HepG2 (cell line): ENCODE measurements around the gene LTC4S. TPM values are rescaled to one million over a fixed set of nuclear protein-coding genes. Genes with fewer than 3 reads are reported as not detected.

Experiments used
- ARNTL ChIP-seq: sonication (generic); formaldehyde crosslinking; IDR thresholded peaks from 2 replicates; pipeline ENCODE4 v1.4.0; 2020; ENCODE audit warnings: mild to moderate bottlenecking, missing genetic modification reagents
- BRF2 ChIP-seq: sonication (generic); formaldehyde crosslinking; IDR thresholded peaks from 2 replicates; pipeline ENCODE4 v1.8.1; 2022; ENCODE audit warnings: mild to moderate bottlenecking, missing genetic modification reagents
- CBX1 ChIP-seq: IDR thresholded peaks from one replicate; pipeline ENCODE4 v1.6.1; 2016; ENCODE audit warnings: antibody characterized with exemption, low read depth
- CREB3 ChIP-seq: sonication (generic); formaldehyde crosslinking; IDR thresholded peaks from 2 replicates; pipeline ENCODE4 v1.5.0; 2020; ENCODE audit warnings: missing genetic modification reagents
- EEA1 ChIP-seq: sonication (generic); formaldehyde crosslinking; IDR thresholded peaks from 2 replicates; pipeline ENCODE4 v1.5.1; 2020; ENCODE audit warnings: mild to moderate bottlenecking, missing genetic modification reagents, borderline replicate concordance
- KDM2A ChIP-seq: sonication (generic); formaldehyde crosslinking; IDR thresholded peaks from 2 replicates; pipeline ENCODE4 v1.4.0; 2020; ENCODE audit warnings: low read depth, missing genetic modification reagents, borderline replicate concordance
- NKX3-1 ChIP-seq: sonication (generic); formaldehyde crosslinking; IDR thresholded peaks from 2 replicates; pipeline ENCODE4 v1.5.0; 2020; ENCODE audit warnings: missing genetic modification reagents
- POLR2A ChIP-seq, 2 experiments: IDR thresholded peaks; 2 replicates each; pipeline ENCODE4 v1.6.1; 2011; ENCODE audit warnings: low read depth in 2 of 2, low read length in 2 of 2, mild to moderate bottlenecking in 1 of 2, moderate library complexity in 1 of 2; ENCODE audit not compliant: insufficient read depth in 1 of 2
- POLR2G ChIP-seq: fragments of 200-400 bp; formaldehyde crosslinking; IDR thresholded peaks from 2 replicates; pipeline ENCODE4 v1.6.1; 2018; ENCODE audit warnings: mild to moderate bottlenecking, low read depth, low read length, moderate library complexity
- SPEN ChIP-seq: sonication (generic); formaldehyde crosslinking; IDR thresholded peaks from 2 replicates; pipeline ENCODE4 v1.5.1; 2020; ENCODE audit warnings: low read depth, mild to moderate bottlenecking, missing genetic modification reagents
- THRA ChIP-seq: sonication (generic); formaldehyde crosslinking; IDR thresholded peaks from 2 replicates; pipeline ENCODE4 v1.4.0; 2020; ENCODE audit warnings: missing genetic modification reagents, borderline replicate concordance
- ZNF280B ChIP-seq: sonication (generic); formaldehyde crosslinking; IDR thresholded peaks from 2 replicates; pipeline ENCODE4 v1.5.0; 2020; ENCODE audit warnings: missing genetic modification reagents, mild to moderate bottlenecking, borderline replicate concordance
- ZNF296 ChIP-seq: sonication (generic); formaldehyde crosslinking; conservative IDR thresholded peaks from 2 replicates; pipeline ENCODE4 v1.5.0; 2020; ENCODE audit warnings: mild to moderate bottlenecking, missing genetic modification reagents
- ZSCAN9 ChIP-seq: IDR thresholded peaks from 2 replicates; pipeline ENCODE4 v1.6.1; 2016; ENCODE audit warnings: borderline replicate concordance
- polyA plus RNA-seq, 8 experiments: library from polyadenylated mRNA; depleted of rRNA in 3 of 8; stranded (reverse) in 7 of 8; unstranded in 1 of 8; fragments of >200 nt; fragmentation: Illumina TruSeq in 4 of 8; extraction: Trizol in 4 of 8; gene quantifications; 2 replicates each; pipeline versions ENCODE4 v1.2.1 to v1.2.3, GENCODE V29; 2011 to 2016; ENCODE audit warnings: low read depth in 4 of 8, missing spikeins in 1 of 8, mixed read lengths in 1 of 8; ENCODE audit not compliant: insufficient read depth in 1 of 8
- total RNA-seq, 5 experiments: library from RNA; depleted of rRNA; stranded (reverse); fragments of >200 nt; fragmentation: Illumina TruSeq; extraction: Trizol; gene quantifications; 2 replicates each; pipeline ENCODE4 v1.2.3, GENCODE V29; 2016; ENCODE audit warnings: low read depth in 1 of 5
- TF ChIP-seq, protein P1 (sequence below), 2 experiments: sonication (generic) in 1 of 2; formaldehyde crosslinking in 1 of 2; IDR thresholded peaks; 2 replicates each; pipeline versions ENCODE4 v1.4.0 to v1.6.1; 2016 to 2020; ENCODE audit warnings: borderline replicate concordance in 1 of 2, low read depth in 1 of 2, mild to moderate bottlenecking in 1 of 2, missing genetic modification reagents in 1 of 2
- TF ChIP-seq, protein P2 (sequence below): sonication (generic); formaldehyde crosslinking; IDR thresholded peaks from 2 replicates; pipeline ENCODE4 v1.4.0; 2020; ENCODE audit warnings: missing genetic modification reagents

The LTC4S gene
- total and polyA plus RNA-seq, 2 of the 13 experiments (the other 11 are each of a cell fraction or from before 2014, with no cell fraction given) = 0.35 TPM; not detected in 1

GRCh38 chr5:179820483-179821297 is 26.9 kb downstream of the LTC4S start, which contains the start of gene SQSTM1 (continued):
- TF ChIP-seq KDM2A (CRISPR knock-in tag) = peak; percentile 96
- TF ChIP-seq SPEN (CRISPR knock-in tag) = peak; percentile 74
- TF ChIP-seq BRF2 (CRISPR knock-in tag) = 0 out of 2 replicates have a peak, but pooled peaks have one; percentile 44
- peak; percentile 82 for TF ChIP-seq CBX1
- peak; percentile 61; the same call in 1 of the 2 replicates for TF ChIP-seq ZSCAN9
- peak in 1 of 2 experiments; percentile 99; a peak in 2 of 4 replicates for TF ChIP-seq POLR2A (IDR thresholded peaks at IDR 0.05; ENCODE audit: insufficient read depth in 1 of 2, low read depth in 2 of 2, low read length in 2 of 2)
- TF ChIP-seq THRA = peak; percentile 60
- peak; percentile 45; the same call in 1 of the 2 replicates for TF ChIP-seq ARNTL (CRISPR knock-in tag)
- peak; percentile 58; the same call in 1 of the 2 replicates for TF ChIP-seq NKX3-1
- TF ChIP-seq, protein P1, sequence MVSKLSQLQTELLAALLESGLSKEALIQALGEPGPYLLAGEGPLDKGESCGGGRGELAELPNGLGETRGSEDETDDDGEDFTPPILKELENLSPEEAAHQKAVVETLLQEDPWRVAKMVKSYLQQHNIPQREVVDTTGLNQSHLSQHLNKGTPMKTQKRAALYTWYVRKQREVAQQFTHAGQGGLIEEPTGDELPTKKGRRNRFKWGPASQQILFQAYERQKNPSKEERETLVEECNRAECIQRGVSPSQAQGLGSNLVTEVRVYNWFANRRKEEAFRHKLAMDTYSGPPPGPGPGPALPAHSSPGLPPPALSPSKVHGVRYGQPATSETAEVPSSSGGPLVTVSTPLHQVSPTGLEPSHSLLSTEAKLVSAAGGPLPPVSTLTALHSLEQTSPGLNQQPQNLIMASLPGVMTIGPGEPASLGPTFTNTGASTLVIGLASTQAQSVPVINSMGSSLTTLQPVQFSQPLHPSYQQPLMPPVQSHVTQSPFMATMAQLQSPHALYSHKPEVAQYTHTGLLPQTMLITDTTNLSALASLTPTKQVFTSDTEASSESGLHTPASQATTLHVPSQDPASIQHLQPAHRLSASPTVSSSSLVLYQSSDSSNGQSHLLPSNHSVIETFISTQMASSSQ (IDR thresholded peaks at IDR 0.05; ENCODE audit: low read depth) = 0 out of 2 replicates have a peak, but pooled peaks have one; percentile 2
- TF ChIP-seq, protein P1 (CRISPR knock-in tag; IDR thresholded peaks at IDR 0.05; ENCODE audit: borderline replicate concordance) = peak; percentile 58; the same call in 1 of the 2 replicates
- peak; percentile 16; the same call in 1 of the 2 replicates for TF ChIP-seq ZNF280B
- TF ChIP-seq POLR2G = peak; percentile 98
- TF ChIP-seq ZNF296 (CRISPR knock-in tag) = no peak
- TF ChIP-seq, protein P2, sequence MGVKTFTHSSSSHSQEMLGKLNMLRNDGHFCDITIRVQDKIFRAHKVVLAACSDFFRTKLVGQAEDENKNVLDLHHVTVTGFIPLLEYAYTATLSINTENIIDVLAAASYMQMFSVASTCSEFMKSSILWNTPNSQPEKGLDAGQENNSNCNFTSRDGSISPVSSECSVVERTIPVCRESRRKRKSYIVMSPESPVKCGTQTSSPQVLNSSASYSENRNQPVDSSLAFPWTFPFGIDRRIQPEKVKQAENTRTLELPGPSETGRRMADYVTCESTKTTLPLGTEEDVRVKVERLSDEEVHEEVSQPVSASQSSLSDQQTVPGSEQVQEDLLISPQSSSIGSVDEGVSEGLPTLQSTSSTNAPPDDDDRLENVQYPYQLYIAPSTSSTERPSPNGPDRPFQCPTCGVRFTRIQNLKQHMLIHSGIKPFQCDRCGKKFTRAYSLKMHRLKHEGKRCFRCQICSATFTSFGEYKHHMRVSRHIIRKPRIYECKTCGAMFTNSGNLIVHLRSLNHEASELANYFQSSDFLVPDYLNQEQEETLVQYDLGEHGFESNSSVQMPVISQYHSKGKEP (CRISPR knock-in tag) = peak; percentile 64; the same call in 1 of the 2 replicates
- no peak for TF ChIP-seq CREB3 (CRISPR knock-in tag)
- no peak; the same call in 1 of the 2 replicates for TF ChIP-seq EEA1 (CRISPR knock-in tag)
